HG03439 (cell line): ENCODE results near the gene KDM8.

ENCODE experiments used
- ATAC-seq: cut with Tn5 transposase; IDR thresholded peaks from one replicate; pipeline ENCODE4 v1.9.1; 2021; ENCODE audit warnings: mild to moderate bottlenecking, moderate library complexity; ENCODE audit not compliant: unreplicated experiment

KDM8 gene

GRCh38 chr16:27264151-27264550 is 60.8 kb downstream of the KDM8 start:
- no peak for ATAC-seq

- no peak for ATAC-seq
Observed at GRCh38 chr16:27265982-27266381, 62.7 kb downstream of the KDM8 start.

- no peak for ATAC-seq
Observed at GRCh38 chr16:27267037-27267677, 63.8 kb downstream of the KDM8 start.

- ATAC-seq = peak; percentile 86
Observed at GRCh38 chr16:27268376-27269299, 65.3 kb downstream of the KDM8 start, which contains the start of gene NSMCE1. NSMCE1 (minus strand) TSS chr16:27268772; CDS start chr16:27257570, 11,202 bp downstream.

GRCh38 chr16:27269300-27270150 is 66.2 kb downstream of the KDM8 start:
- no peak for ATAC-seq

GRCh38 chr16:27270349-27270748 is 67.0 kb downstream of the KDM8 start:
- ATAC-seq = no peak
